ENCODE results near the gene FLOT1.

FLOT1 gene

GRCh38 chr6:30685157-30686008, 57.1 kb downstream of the FLOT1 start:
- WGBS (ENCODE audit: extremely low coverage, insufficient coverage, insufficient read length), result no CpG with 5 or more reads among the region's 29 CpGs

GRCh38 chr6:30684386-30685156, 57.9 kb downstream of the FLOT1 start:
- Histone ChIP-seq H3K4me3 (ENCODE audit: low read depth, low read length) (peak overlapping the region; percentile 32), H4K12ac (ENCODE audit: low read depth, low read length) (peak overlapping the region; percentile 43), H2AFZ (ENCODE audit: insufficient read depth, low read length, poor library complexity) (no peak overlapping the region), H4K91ac (ENCODE audit: low read depth, low read length) (peak overlapping the region; percentile 60), H3K9ac (ENCODE audit: low read length) (peak overlapping the region; percentile 16), H3K4me2 (ENCODE audit: low read length) (peak overlapping the region; percentile 77), H4K8ac (ENCODE audit: low read depth, low read length) (peak overlapping the region; percentile 50), H3K4ac (ENCODE audit: low read depth, low read length) (peak overlapping the region; percentile 82), H3K4me1 (ENCODE audit: control insufficient read depth in 1 of 2, insufficient read depth in 2 of 2, low read length in 2 of 2) (peaks cover 37 to 44% of the 10 kb centered on the region in 2 experiments), H3K18ac (ENCODE audit: low read length) (peak overlapping the region; percentile 58), H3K9me3 (ENCODE audit: insufficient read depth, low read depth, low read length) (peaks cover 1% of the 10 kb centered on the region), H2BK5ac (ENCODE audit: low read depth, low read length, poor library complexity) (peak overlapping the region; percentile 59), H3K27me3 (ENCODE audit: insufficient read depth, low read length) (no peaks in the 10 kb centered on the region), H2AK5ac (ENCODE audit: low read length) (no peak overlapping the region), H3K23ac (ENCODE audit: low read length) (no peak overlapping the region), H3K79me1 (ENCODE audit: low read length) (peaks cover 31% of the 10 kb centered on the region), H3K36me3 (ENCODE audit: control insufficient read depth in 1 of 2, insufficient read depth in 2 of 2, low read length in 2 of 2) (peaks cover 11 to 25% of the 10 kb centered on the region in 2 experiments), H3K79me2 (ENCODE audit: control insufficient read depth, insufficient read depth, low read length, poor library complexity) (peaks cover 40% of the 10 kb centered on the region), H2BK12ac (ENCODE audit: low read length) (peak overlapping the region; percentile 33), H3K14ac (ENCODE audit: low read length) (peak overlapping the region; percentile 48), H2BK120ac (ENCODE audit: insufficient read depth, low read length, poor library complexity) (peak overlapping the region; percentile 39), H3K27ac (ENCODE audit: low read depth, low read length) (peak overlapping the region; percentile 35)
- DNase-seq, result no peak
- WGBS (ENCODE audit: extremely low coverage, insufficient coverage, insufficient read length), result no CpG with 5 or more reads among the region's 21 CpGs

More at GRCh38 chr6:30685157-30686008, 57.1 kb downstream of the FLOT1 start:
- peak overlapping the region; percentile 76 for H3K4me3 ChIP-seq (ENCODE audit: low read depth, low read length)
- H3K36me3 ChIP-seq (ENCODE audit: control insufficient read depth in 1 of 2, insufficient read depth in 2 of 2, low read length in 2 of 2), result peaks cover 11 to 17% of the 10 kb centered on the region in 2 experiments
- H4K12ac ChIP-seq (ENCODE audit: low read depth, low read length), result peak overlapping the region; percentile 43
- H2AK5ac ChIP-seq (ENCODE audit: low read length), result peak overlapping the region; percentile 30
- peak overlapping the region; percentile 58 for H4K8ac ChIP-seq (ENCODE audit: low read depth, low read length)
- H3K4me1 ChIP-seq (ENCODE audit: control insufficient read depth in 1 of 2, insufficient read depth in 2 of 2, low read length in 2 of 2), result peaks cover 38 to 50% of the 10 kb centered on the region in 2 experiments
- H3K4ac ChIP-seq (ENCODE audit: low read depth, low read length), result peak overlapping the region; percentile 40
- H2BK5ac ChIP-seq (ENCODE audit: low read depth, low read length, poor library complexity), result peak overlapping the region; percentile 42
- H4K91ac ChIP-seq (ENCODE audit: low read depth, low read length), result peak overlapping the region; percentile 95
- H2BK120ac ChIP-seq (ENCODE audit: insufficient read depth, low read length, poor library complexity), result peak overlapping the region; percentile 39
- H3K27me3 ChIP-seq (ENCODE audit: insufficient read depth, low read length), result no peaks in the 10 kb centered on the region
- H3K23ac ChIP-seq (ENCODE audit: low read length), result no peak overlapping the region
- H3K9ac ChIP-seq (ENCODE audit: low read length), result no peak overlapping the region
- peaks cover 1% of the 10 kb centered on the region for H3K9me3 ChIP-seq (ENCODE audit: insufficient read depth, low read depth, low read length)
- peak overlapping the region; percentile 33 for H2BK12ac ChIP-seq (ENCODE audit: low read length)
- peak overlapping the region; percentile 26 for H3K18ac ChIP-seq (ENCODE audit: low read length)
- H2AFZ ChIP-seq (ENCODE audit: insufficient read depth, low read length, poor library complexity), result peak overlapping the region; percentile 18
- H3K27ac ChIP-seq (ENCODE audit: low read depth, low read length), result peak overlapping the region; percentile 35
- no peak for DNase-seq
- peaks cover 40% of the 10 kb centered on the region for H3K79me2 ChIP-seq (ENCODE audit: control insufficient read depth, insufficient read depth, low read length, poor library complexity)
- peak overlapping the region; percentile 86 for H3K14ac ChIP-seq (ENCODE audit: low read length)
- peaks cover 31% of the 10 kb centered on the region for H3K79me1 ChIP-seq (ENCODE audit: low read length)
- peak overlapping the region; percentile 72 for H3K4me2 ChIP-seq (ENCODE audit: low read length)

GRCh38 chr6:30683980-30684338, 58.5 kb downstream of the FLOT1 start:
- Histone ChIP-seq H2AK5ac (ENCODE audit: low read length) (no peak overlapping the region), H3K4me3 (ENCODE audit: low read depth, low read length) (peak overlapping the region; percentile 60), H3K4me2 (ENCODE audit: low read length) (peak overlapping the region; percentile 77), H3K4ac (ENCODE audit: low read depth, low read length) (peak overlapping the region; percentile 82), H3K27ac (ENCODE audit: low read depth, low read length) (peak overlapping the region; percentile 81), H4K91ac (ENCODE audit: low read depth, low read length) (no peak overlapping the region), H3K79me2 (ENCODE audit: control insufficient read depth, insufficient read depth, low read length, poor library complexity) (peaks cover 40% of the 10 kb centered on the region), H3K18ac (ENCODE audit: low read length) (no peak overlapping the region), H2BK5ac (ENCODE audit: low read depth, low read length, poor library complexity) (peak overlapping the region; percentile 5), H3K4me1 (ENCODE audit: control insufficient read depth in 1 of 2, insufficient read depth in 2 of 2, low read length in 2 of 2) (peaks cover 37 to 44% of the 10 kb centered on the region in 2 experiments), H3K23ac (ENCODE audit: low read length) (no peak overlapping the region), H4K8ac (ENCODE audit: low read depth, low read length) (no peak overlapping the region), H3K27me3 (ENCODE audit: insufficient read depth, low read length) (no peaks in the 10 kb centered on the region), H3K9ac (ENCODE audit: low read length) (peak overlapping the region; percentile 14), H3K79me1 (ENCODE audit: low read length) (peaks cover 31% of the 10 kb centered on the region), H2AFZ (ENCODE audit: insufficient read depth, low read length, poor library complexity) (no peak overlapping the region), H2BK120ac (ENCODE audit: insufficient read depth, low read length, poor library complexity) (no peak overlapping the region), H2BK12ac (ENCODE audit: low read length) (no peak overlapping the region), H3K9me3 (ENCODE audit: insufficient read depth, low read depth, low read length) (peaks cover 1% of the 10 kb centered on the region), H3K14ac (ENCODE audit: low read length) (peak overlapping the region; percentile 50), H3K36me3 (ENCODE audit: control insufficient read depth in 1 of 2, insufficient read depth in 2 of 2, low read length in 2 of 2) (peaks cover 11 to 25% of the 10 kb centered on the region in 2 experiments), H4K12ac (ENCODE audit: low read depth, low read length) (no peak overlapping the region)
- no CpG with 5 or more reads among the region's 2 CpGs for WGBS (ENCODE audit: extremely low coverage, insufficient coverage, insufficient read length)
- DNase-seq, result no peak

GRCh38 chr6:30683183-30683979, 59.1 kb downstream of the FLOT1 start:
- H3K23ac ChIP-seq (ENCODE audit: low read length), result no peak overlapping the region
- H3K9ac ChIP-seq (ENCODE audit: low read length), result peak overlapping the region; percentile 67
- peak overlapping the region; percentile 10 for H2BK120ac ChIP-seq (ENCODE audit: insufficient read depth, low read length, poor library complexity)
- no peak overlapping the region for H4K12ac ChIP-seq (ENCODE audit: low read depth, low read length)
- H4K91ac ChIP-seq (ENCODE audit: low read depth, low read length), result peak overlapping the region; percentile 7
- peaks cover 16 to 28% of the 10 kb centered on the region in 2 experiments for H3K36me3 ChIP-seq (ENCODE audit: control insufficient read depth in 1 of 2, insufficient read depth in 2 of 2, low read length in 2 of 2)
- H3K79me2 ChIP-seq (ENCODE audit: control insufficient read depth, insufficient read depth, low read length, poor library complexity), result peaks cover 40% of the 10 kb centered on the region
- no CpG with 5 or more reads among the region's 7 CpGs for WGBS (ENCODE audit: extremely low coverage, insufficient coverage, insufficient read length)
- H3K9me3 ChIP-seq (ENCODE audit: insufficient read depth, low read depth, low read length), result peaks cover 1% of the 10 kb centered on the region
- H2AFZ ChIP-seq (ENCODE audit: insufficient read depth, low read length, poor library complexity), result no peak overlapping the region
- peak overlapping the region; percentile 77 for H3K4me2 ChIP-seq (ENCODE audit: low read length)
- no peak overlapping the region for H2AK5ac ChIP-seq (ENCODE audit: low read length)
- H3K27ac ChIP-seq (ENCODE audit: low read depth, low read length), result peak overlapping the region; percentile 81
- peak overlapping the region; percentile 68 for H3K4ac ChIP-seq (ENCODE audit: low read depth, low read length)
- H3K4me1 ChIP-seq (ENCODE audit: control insufficient read depth in 1 of 2, insufficient read depth in 2 of 2, low read length in 2 of 2), result peaks cover 37 to 44% of the 10 kb centered on the region in 2 experiments
- no peak for DNase-seq
- peak overlapping the region; percentile 34 for H3K18ac ChIP-seq (ENCODE audit: low read length)
- H4K8ac ChIP-seq (ENCODE audit: low read depth, low read length), result peak overlapping the region; percentile 74
- peaks cover 31% of the 10 kb centered on the region for H3K79me1 ChIP-seq (ENCODE audit: low read length)
- H2BK5ac ChIP-seq (ENCODE audit: low read depth, low read length, poor library complexity), result peak overlapping the region; percentile 58
- H3K27me3 ChIP-seq (ENCODE audit: insufficient read depth, low read length), result no peaks in the 10 kb centered on the region
- peak overlapping the region; percentile 60 for H3K4me3 ChIP-seq (ENCODE audit: low read depth, low read length)
- no peak overlapping the region for H2BK12ac ChIP-seq (ENCODE audit: low read length)
- H3K14ac ChIP-seq (ENCODE audit: low read length), result peak overlapping the region; percentile 71

Measured in trophoblast cell (in vitro differentiated cells and primary cell).